ENCODE data around the gene ACIN1. TPM values are rescaled to one million over a fixed set of nuclear protein-coding genes. Genes with fewer than 3 reads are reported as not detected.

ACIN1 gene
- total and polyA plus RNA-seq, 9 of the 15 experiments (the other 6 are each of a cell fraction or from before 2014, with no cell fraction given) = 5.0 to 196 (median 129) TPM

GRCh38 chr14:23095196-23096108 lies 516 bp upstream of the ACIN1 start, which contains the start of gene C14orf119 (continued):
- no peak for TF ChIP-seq ZNF609 (CRISPR knock-in tag; IDR thresholded peaks at IDR 0.05; ENCODE audit: borderline replicate concordance)
- 0 out of 2 replicates have a peak, but pooled peaks have one; percentile 5 for TF ChIP-seq RAD51 (IDR thresholded peaks at IDR 0.05; ENCODE audit: borderline replicate concordance, low read depth)
- TF ChIP-seq CCNT2 (IDR thresholded peaks at IDR 0.05; ENCODE audit: borderline replicate concordance, extremely low read depth, insufficient read length, low read depth, low read length) = no peak
- no peak for TF ChIP-seq ZC3H11A (IDR thresholded peaks at IDR 0.05; ENCODE audit: low read depth, low read length)
- no peak for TF ChIP-seq PREB (CRISPR knock-in tag; IDR thresholded peaks at IDR 0.05)
- TF ChIP-seq KLF6 (CRISPR knock-in tag; IDR thresholded peaks at IDR 0.05; ENCODE audit: borderline replicate concordance) = peak; percentile 46; the same call in 1 of the 2 replicates
- TF ChIP-seq TBP (optimal IDR thresholded peaks at IDR 0.05; ENCODE audit: low read depth, low read length) = peak; percentile 65
- no peak for TF ChIP-seq ZHX1 (conservative IDR thresholded peaks at IDR 0.05; ENCODE audit: low read length)
- no peak for TF ChIP-seq DNMT1 (IDR thresholded peaks at IDR 0.05)
- TF ChIP-seq POLR3G (IDR thresholded peaks at IDR 0.05; ENCODE audit: extremely low read depth, insufficient read length, insufficient replicate concordance) = no peak
- peak; percentile 89 for TF ChIP-seq PRDM10 (IDR thresholded peaks at IDR 0.05; ENCODE audit: partially characterized antibody)

All from K562 (cell line).